ENCODE data around the gene RALA. TPM values are rescaled to one million over a fixed set of nuclear protein-coding genes. Genes with fewer than 3 reads are reported as not detected.

The RALA gene
- total and polyA plus RNA-seq, 7 experiments from 2014 or later, result 24.8 to 48.2 (median 40.2) TPM

GRCh38 chr7:39709768-39710311 is 86.5 kb downstream of the RALA start:
- Mint-ChIP-seq H3K27me3 (no peaks in the 10 kb centered on the region), H3K27ac (peak overlapping the region in 1 of 9 donors; percentile 2), H3K36me3 (peaks cover 0 to 25% (median 7%) of the 10 kb centered on the region in 5 donors), H3K4me1 (peaks cover 0 to 1% (median 0%) of the 10 kb centered on the region in 7 donors), H3K4me3 (no peak overlapping the region), H3K9me3 (peaks cover 5 to 30% (median 11%) of the 10 kb centered on the region in 11 donors)
- DNase-seq (no peak), ATAC-seq (no peak)
- no peak overlapping the region for H3K4me3 ChIP-seq (ENCODE audit: low read length)
- H3K9me3 ChIP-seq (ENCODE audit: control insufficient read depth in 2 of 3, low read length in 3 of 3), result peaks cover 0 to 20% (median 0%) of the 10 kb centered on the region in 3 experiments
- no peaks in the 10 kb centered on the region for H3K27me3 ChIP-seq (ENCODE audit: control insufficient read depth in 2 of 2, insufficient read depth in 2 of 2, low read length in 2 of 2)
- CTCF ChIA-PET, result interaction anchor here (0.9 kb wide), 1 partner anchor 121 kb away, joined by 3 read pairs; no protein-coding TSS in a partner anchor
- intact Hi-C loops (cut with micrococcal nuclease), result no loop called here
- no peaks in the 10 kb centered on the region for H3K4me1 ChIP-seq (ENCODE audit: control insufficient read depth in 2 of 2, insufficient read depth in 2 of 2, low read length in 2 of 2)
- POLR2A ChIA-PET, result no interaction called here
- no peaks in the 10 kb centered on the region for H3K36me3 ChIP-seq (ENCODE audit: control insufficient read depth in 2 of 3, insufficient read depth in 3 of 3, low read length in 3 of 3)
- no peak overlapping the region for H3K27ac ChIP-seq (ENCODE audit: low read depth, low read length)

- peaks cover 16 to 49% (median 21%) of the 10 kb centered on the region in 11 donors for H3K9me3 Mint-ChIP-seq
- no peak overlapping the region for H3K4me3 ChIP-seq (ENCODE audit: low read length)
- intact Hi-C loops (cut with micrococcal nuclease), result no loop called here
- H3K4me1 Mint-ChIP-seq, result peaks cover 0 to 1% (median 0%) of the 10 kb centered on the region in 7 donors
- peaks cover 0 to 32% (median 4%) of the 10 kb centered on the region in 3 experiments for H3K9me3 ChIP-seq (ENCODE audit: control insufficient read depth in 2 of 3, low read length in 3 of 3)
- DNase-seq (no peak), ATAC-seq (no peak)
- H3K27me3 Mint-ChIP-seq, result no peaks in the 10 kb centered on the region
- H3K27ac Mint-ChIP-seq, result no peak overlapping the region
- no peaks in the 10 kb centered on the region for H3K36me3 ChIP-seq (ENCODE audit: control insufficient read depth in 2 of 3, insufficient read depth in 3 of 3, low read length in 3 of 3)
- peaks cover 0 to 27% (median 12%) of the 10 kb centered on the region in 5 donors for H3K36me3 Mint-ChIP-seq
- ChIA-PET CTCF (no interaction called here), POLR2A (no interaction called here)
- H3K4me1 ChIP-seq (ENCODE audit: control insufficient read depth in 2 of 2, insufficient read depth in 2 of 2, low read length in 2 of 2), result no peaks in the 10 kb centered on the region
- no peaks in the 10 kb centered on the region for H3K27me3 ChIP-seq (ENCODE audit: control insufficient read depth in 2 of 2, insufficient read depth in 2 of 2, low read length in 2 of 2)
- no peak overlapping the region for H3K4me3 Mint-ChIP-seq
- H3K27ac ChIP-seq (ENCODE audit: low read depth, low read length), result no peak overlapping the region
Observed at GRCh38 chr7:39712751-39713150, 89.4 kb downstream of the RALA start.

DNA sequence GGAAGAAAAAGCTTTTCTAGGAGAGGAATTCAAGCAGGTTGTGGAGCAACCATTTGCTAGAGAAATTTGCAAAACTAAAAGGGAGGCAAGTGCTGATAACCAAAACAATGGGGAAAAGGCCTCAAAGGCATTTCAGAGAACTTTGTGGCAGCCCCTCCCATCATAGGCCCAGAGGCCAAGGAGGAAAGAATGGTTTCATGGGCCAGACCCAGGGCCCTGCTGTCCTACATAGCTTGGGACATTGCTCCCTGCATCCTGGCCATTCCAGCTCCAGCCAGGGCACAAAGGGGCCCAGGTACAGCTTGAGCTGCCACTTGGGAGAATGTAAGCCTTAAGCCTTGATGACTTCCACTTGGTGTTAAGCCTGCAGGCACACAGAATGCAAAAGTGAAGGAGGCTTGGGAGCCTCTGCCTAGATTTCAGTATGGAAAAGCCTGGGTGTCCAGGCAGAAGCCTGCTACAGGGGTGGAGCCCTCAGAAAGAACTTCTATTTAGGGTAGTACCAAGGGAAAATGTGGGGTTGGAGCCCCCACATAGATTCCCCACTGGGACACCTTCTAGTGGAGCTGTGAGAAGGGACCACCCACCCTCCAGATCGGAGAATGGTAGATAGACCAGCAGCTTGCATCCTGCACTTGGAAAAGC is 91.2 kb downstream of the RALA start:
- H3K27ac ChIP-seq (ENCODE audit: low read depth, low read length), result no peak overlapping the region
- intact Hi-C loops (cut with micrococcal nuclease), result no loop called here
- CTCF ChIA-PET, result no interaction called here
- Mint-ChIP-seq H3K27me3 (no peaks in the 10 kb centered on the region), H3K9me3 (peaks cover 16 to 49% (median 21%) of the 10 kb centered on the region in 11 donors), H3K4me3 (no peak overlapping the region), H3K27ac (no peak overlapping the region), H3K4me1 (no peaks in the 10 kb centered on the region), H3K36me3 (peaks cover 0 to 22% (median 12%) of the 10 kb centered on the region in 5 donors)
- DNase-seq, result no peak
- H3K4me1 ChIP-seq (ENCODE audit: control insufficient read depth in 2 of 2, insufficient read depth in 2 of 2, low read length in 2 of 2), result no peaks in the 10 kb centered on the region
- H3K4me3 ChIP-seq (ENCODE audit: low read length), result no peak overlapping the region
- POLR2A ChIA-PET, result interaction anchor here (1.2 kb wide), 1 partner anchor 11 kb away, joined by 4 read pairs; no protein-coding TSS in a partner anchor
- H3K27me3 ChIP-seq (ENCODE audit: control insufficient read depth in 2 of 2, insufficient read depth in 2 of 2, low read length in 2 of 2), result no peaks in the 10 kb centered on the region
- no peaks in the 10 kb centered on the region for H3K36me3 ChIP-seq (ENCODE audit: control insufficient read depth in 2 of 3, insufficient read depth in 3 of 3, low read length in 3 of 3)
- peaks cover 0 to 32% (median 4%) of the 10 kb centered on the region in 3 experiments for H3K9me3 ChIP-seq (ENCODE audit: control insufficient read depth in 2 of 3, low read length in 3 of 3)
- ATAC-seq, result no peak

- intact Hi-C loops (cut with micrococcal nuclease), result no loop called here
- ATAC-seq (no peak), DNase-seq (no peak)
- POLR2A ChIA-PET, result no interaction called here
- H3K9me3 Mint-ChIP-seq, result peaks cover 2 to 12% (median 5%) of the 10 kb centered on the region in 11 donors
- Histone ChIP-seq H3K4me1 (ENCODE audit: control insufficient read depth in 2 of 2, insufficient read depth in 2 of 2, low read length in 2 of 2) (no peaks in the 10 kb centered on the region), H3K36me3 (ENCODE audit: control insufficient read depth in 2 of 3, insufficient read depth in 3 of 3, low read length in 3 of 3) (no peaks in the 10 kb centered on the region), H3K9me3 (ENCODE audit: control insufficient read depth in 2 of 3, low read length in 3 of 3) (peaks cover 0 to 5% (median 2%) of the 10 kb centered on the region in 3 experiments), H3K27ac (ENCODE audit: low read depth, low read length) (no peak overlapping the region), H3K4me3 (ENCODE audit: low read length) (no peak overlapping the region), H3K27me3 (ENCODE audit: control insufficient read depth in 2 of 2, insufficient read depth in 2 of 2, low read length in 2 of 2) (no peaks in the 10 kb centered on the region)
- H3K27ac Mint-ChIP-seq, result no peak overlapping the region
- no peak overlapping the region for H3K4me3 Mint-ChIP-seq
- H3K36me3 Mint-ChIP-seq, result peaks cover 0 to 6% (median under 1%) of the 10 kb centered on the region in 5 donors
- CTCF ChIA-PET, result no interaction called here
- H3K4me1 Mint-ChIP-seq, result no peaks in the 10 kb centered on the region
- H3K27me3 Mint-ChIP-seq, result peaks cover 0 to 7% (median 0%) of the 10 kb centered on the region in 5 donors
Observed at GRCh38 chr7:39720586-39720985, 97.2 kb downstream of the RALA start.

DNA sequence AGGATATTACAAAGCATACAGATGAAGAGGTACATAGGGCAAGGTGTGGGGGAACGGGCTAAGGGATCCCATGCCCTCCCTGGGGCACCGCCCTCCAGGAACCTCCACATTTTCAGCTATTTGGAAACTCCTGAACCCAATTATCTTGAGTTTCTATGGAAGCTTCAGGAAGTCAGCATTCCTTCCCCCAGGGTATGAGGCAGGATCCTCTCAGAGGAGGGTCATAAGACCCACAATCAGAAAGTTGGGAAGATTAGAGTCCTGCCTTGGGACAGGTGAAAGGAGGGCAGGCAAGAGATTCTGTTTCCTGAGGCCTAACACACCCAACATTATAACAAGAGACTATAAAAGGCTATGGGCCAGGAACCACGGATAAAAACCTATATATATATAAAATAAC is 98.0 kb downstream of the RALA start:
- no peak overlapping the region for H3K27ac Mint-ChIP-seq
- H3K27me3 Mint-ChIP-seq, result peaks cover 0 to 7% (median 0%) of the 10 kb centered on the region in 5 donors

GRCh38 chr7:39721919-39722597 is 98.7 kb downstream of the RALA start:
- no peak for ATAC-seq
- ChIA-PET CTCF (interaction anchor here (1.7 kb wide), 1 partner anchor 141 kb away, joined by 5 read pairs; no protein-coding TSS in a partner anchor), POLR2A (no interaction called here)
- no peaks in the 10 kb centered on the region for H3K4me1 ChIP-seq (ENCODE audit: control insufficient read depth in 2 of 2, insufficient read depth in 2 of 2, low read length in 2 of 2)
- H3K4me3 Mint-ChIP-seq, result no peak overlapping the region
- no peak overlapping the region for H3K27ac ChIP-seq (ENCODE audit: low read depth, low read length)
- H3K4me3 ChIP-seq (ENCODE audit: low read length), result no peak overlapping the region
- no peak for DNase-seq
- H3K27me3 Mint-ChIP-seq, result peaks cover 0 to 7% (median 0%) of the 10 kb centered on the region in 5 donors
- H3K27ac Mint-ChIP-seq, result no peak overlapping the region
- H3K4me1 Mint-ChIP-seq, result no peaks in the 10 kb centered on the region
- H3K36me3 Mint-ChIP-seq, result no peaks in the 10 kb centered on the region
- no peaks in the 10 kb centered on the region for H3K9me3 Mint-ChIP-seq
- intact Hi-C loops (cut with micrococcal nuclease), result no loop called here
- H3K9me3 ChIP-seq (ENCODE audit: control insufficient read depth in 2 of 3, low read length in 3 of 3), result no peaks in the 10 kb centered on the region
- no peaks in the 10 kb centered on the region for H3K36me3 ChIP-seq (ENCODE audit: control insufficient read depth in 2 of 3, insufficient read depth in 3 of 3, low read length in 3 of 3)
- no peaks in the 10 kb centered on the region for H3K27me3 ChIP-seq (ENCODE audit: control insufficient read depth in 2 of 2, insufficient read depth in 2 of 2, low read length in 2 of 2)

More for the DNA sequence above, 98.0 kb downstream of the RALA start:
- ATAC-seq (no peak), DNase-seq (no peak)
- peaks cover 0 to 3% (median 0%) of the 10 kb centered on the region in 5 donors for H3K36me3 Mint-ChIP-seq
- peaks cover 0 to 6% (median 0%) of the 10 kb centered on the region in 11 donors for H3K9me3 Mint-ChIP-seq
- H3K4me1 Mint-ChIP-seq, result no peaks in the 10 kb centered on the region
- intact Hi-C loops (cut with micrococcal nuclease), result no loop called here
- H3K27ac ChIP-seq (ENCODE audit: low read depth, low read length), result no peak overlapping the region
- no peaks in the 10 kb centered on the region for H3K4me1 ChIP-seq (ENCODE audit: control insufficient read depth in 2 of 2, insufficient read depth in 2 of 2, low read length in 2 of 2)
- H3K36me3 ChIP-seq (ENCODE audit: control insufficient read depth in 2 of 3, insufficient read depth in 3 of 3, low read length in 3 of 3), result no peaks in the 10 kb centered on the region
- H3K9me3 ChIP-seq (ENCODE audit: control insufficient read depth in 2 of 3, low read length in 3 of 3), result no peaks in the 10 kb centered on the region
- CTCF ChIA-PET, result interaction anchor here (1.7 kb wide), 1 partner anchor 141 kb away, joined by 5 read pairs; no protein-coding TSS in a partner anchor
- H3K4me3 ChIP-seq (ENCODE audit: low read length), result no peak overlapping the region
- no peaks in the 10 kb centered on the region for H3K27me3 ChIP-seq (ENCODE audit: control insufficient read depth in 2 of 2, insufficient read depth in 2 of 2, low read length in 2 of 2)
- POLR2A ChIA-PET, result no interaction called here
- H3K4me3 Mint-ChIP-seq, result no peak overlapping the region

Data from naive thymus-derived CD4-positive, alpha-beta T cell (primary cell).